ENCODE data around the gene SOX6.

DNA sequence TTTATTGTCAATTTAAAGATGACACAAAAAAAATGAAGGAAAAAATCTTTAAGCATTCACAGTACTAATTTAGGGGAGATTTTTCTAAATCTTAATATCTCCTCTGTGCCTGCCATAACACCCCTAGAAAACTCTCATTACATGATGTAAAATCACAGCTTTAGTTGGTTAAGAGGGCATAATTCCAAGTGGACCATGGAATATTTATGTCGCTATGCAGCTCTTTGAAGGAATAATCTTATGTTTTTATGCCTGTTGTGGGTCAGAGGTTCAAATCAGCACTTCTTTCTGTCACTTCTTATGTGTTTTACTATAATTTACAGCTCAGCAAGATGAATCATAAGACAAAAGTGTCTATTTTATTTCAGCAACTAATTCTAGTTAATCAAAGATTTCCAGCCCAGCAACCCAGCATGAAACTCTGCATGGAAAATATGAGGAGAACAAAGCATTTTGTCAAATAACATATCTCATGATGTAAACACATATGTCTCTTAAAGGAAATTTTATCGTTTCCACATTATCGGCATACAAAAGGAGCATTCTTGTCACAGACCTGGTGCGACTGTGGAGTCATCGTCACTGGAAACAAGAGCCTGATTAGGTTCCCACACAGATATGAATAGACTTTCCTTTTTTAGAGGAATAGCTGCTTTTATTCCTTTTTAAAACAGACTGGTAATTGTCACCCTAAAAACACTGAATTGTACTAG, 274.8 kb downstream of the SOX6 start:
- TF ChIP-seq, protein P1, sequence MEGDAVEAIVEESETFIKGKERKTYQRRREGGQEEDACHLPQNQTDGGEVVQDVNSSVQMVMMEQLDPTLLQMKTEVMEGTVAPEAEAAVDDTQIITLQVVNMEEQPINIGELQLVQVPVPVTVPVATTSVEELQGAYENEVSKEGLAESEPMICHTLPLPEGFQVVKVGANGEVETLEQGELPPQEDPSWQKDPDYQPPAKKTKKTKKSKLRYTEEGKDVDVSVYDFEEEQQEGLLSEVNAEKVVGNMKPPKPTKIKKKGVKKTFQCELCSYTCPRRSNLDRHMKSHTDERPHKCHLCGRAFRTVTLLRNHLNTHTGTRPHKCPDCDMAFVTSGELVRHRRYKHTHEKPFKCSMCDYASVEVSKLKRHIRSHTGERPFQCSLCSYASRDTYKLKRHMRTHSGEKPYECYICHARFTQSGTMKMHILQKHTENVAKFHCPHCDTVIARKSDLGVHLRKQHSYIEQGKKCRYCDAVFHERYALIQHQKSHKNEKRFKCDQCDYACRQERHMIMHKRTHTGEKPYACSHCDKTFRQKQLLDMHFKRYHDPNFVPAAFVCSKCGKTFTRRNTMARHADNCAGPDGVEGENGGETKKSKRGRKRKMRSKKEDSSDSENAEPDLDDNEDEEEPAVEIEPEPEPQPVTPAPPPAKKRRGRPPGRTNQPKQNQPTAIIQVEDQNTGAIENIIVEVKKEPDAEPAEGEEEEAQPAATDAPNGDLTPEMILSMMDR (IDR thresholded peaks at IDR 0.05; ENCODE audit: low read depth, low read length) = no peak
- TF ChIP-seq EZH2phosphoT487 (IDR thresholded peaks at IDR 0.05; ENCODE audit: low read depth) = no peak
